HCT116 (cell line): Measurements from ENCODE around the gene COBL. TPM values are rescaled to one million over a fixed set of nuclear protein-coding genes. Genes with fewer than 3 reads are reported as not detected.

Source experiments
- ATAC-seq: fragments of 200-7000 bp; cut with Tn5 transposase; 2 replicates; pipeline ENCODE4 v1.9.1; 2020; ENCODE audit warnings: mild to moderate bottlenecking, moderate library complexity
- BruUV-seq: library from RNA; stranded (reverse); fragments of 400-500 nt; replicated peaks from 2 replicates; lab custom pipeline; 2021; lab: Mats Ljungman, UMichigan
- CTCF ChIA-PET: fragments of 300-600 bp; sonication (Branson Sonifier 250); formaldehyde crosslinking; loops from one replicate; lab custom pipeline; 2021; ENCODE audit warnings: antibody characterized with exemption; lab: Charles Lee
- POLR2A ChIA-PET: fragments of 300-600, 350-600 bp; sonication (Branson Sonifier 250); formaldehyde crosslinking; loops from one replicate; lab custom pipeline; 2021; ENCODE audit warnings: antibody characterized with exemption; lab: Charles Lee
- RAD21 ChIA-PET, 2 experiments: fragments of 300-600 bp; sonication (Branson Sonifier 250); formaldehyde crosslinking; loops; one replicate each; lab custom pipeline; 2023; ENCODE audit warnings: low total read pairs in 2 of 2; ENCODE audit not compliant: uncharacterized antibody in 2 of 2, unreplicated experiment in 2 of 2, low non-redundant PET in 1 of 2; lab: Charles Lee
- DNase-seq: peaks from one replicate; pipeline ENCODE4 v3.0.0-alpha.2; 2010; ENCODE audit warnings: low read depth, low spot score
- H2AFZ ChIP-seq: fragments of 200-600 bp; shearing (Covaris generic), sonication (generic); 2 replicates; pipeline ENCODE4 v1.6.1; 2017; ENCODE audit warnings: low read depth, mixed run types, mixed read lengths, antibody characterized with exemption, low read length; ENCODE audit not compliant: poor library complexity, severe bottlenecking
- H3K27ac ChIP-seq: 2 replicates; pipeline ENCODE4 v1.5.1; 2012; ENCODE audit warnings: low read depth, low read length
- H3K27me3 ChIP-seq: fragments of 200-600 bp; sonication (generic); 2 replicates; pipeline ENCODE4 v1.6.1; 2016; ENCODE audit warnings: mixed run types, low read length, mixed read lengths; ENCODE audit not compliant: insufficient read depth
- H3K36me3 ChIP-seq, 2 experiments: fragments of 200-500 bp in 1 of 2; fragments of 200-600 bp in 1 of 2; sonication (Bioruptor generic) in 1 of 2; sonication (generic) in 1 of 2; 2 replicates each; pipeline versions ENCODE4 v1.5.1 to v1.6.1; 2014 to 2016; ENCODE audit warnings: low read length in 2 of 2, inconsistent platforms in 1 of 2, mixed read lengths in 1 of 2, mixed run types in 1 of 2; ENCODE audit not compliant: insufficient read depth in 2 of 2, control insufficient read depth in 1 of 2
- H3K4me1 ChIP-seq, 2 experiments: fragments of 200-600 bp in 1 of 2; sonication (generic) in 1 of 2; 2 replicates each; pipeline versions ENCODE4 v1.5.1 to v1.6.1; 2012 to 2017; ENCODE audit warnings: low read length in 2 of 2, inconsistent platforms in 1 of 2, mild to moderate bottlenecking in 1 of 2, mixed read lengths in 1 of 2, mixed run types in 1 of 2, moderate library complexity in 1 of 2; ENCODE audit not compliant: insufficient read depth in 2 of 2, control insufficient read depth in 1 of 2
- H3K4me2 ChIP-seq: fragments of 200-600 bp; sonication (generic); 2 replicates; pipeline ENCODE4 v1.6.1; 2017; ENCODE audit warnings: mixed run types, low read length, mixed read lengths
- H3K4me3 ChIP-seq, 2 experiments: fragments of 200-600 bp in 1 of 2; sonication (generic) in 1 of 2; replicated peaks in 1 of 2; 2 replicates each; pipeline ENCODE4 v1.5.1; 2011 to 2016; ENCODE audit warnings: low read length in 2 of 2, control low read depth in 1 of 2, low read depth in 1 of 2, mild to moderate bottlenecking in 1 of 2, mixed read lengths in 1 of 2, mixed run types in 1 of 2
- H3K79me2 ChIP-seq: fragments of 200-600 bp; sonication (generic); 2 replicates; pipeline ENCODE4 v1.6.1; 2017; ENCODE audit warnings: mild to moderate bottlenecking, mixed run types, low read length, moderate library complexity, mixed read lengths; ENCODE audit not compliant: insufficient read depth
- H3K9ac ChIP-seq: fragments of 200-600 bp; sonication (generic); 2 replicates; pipeline ENCODE4 v1.6.1; 2016; ENCODE audit warnings: low read length, mixed read lengths
- H3K9me2 ChIP-seq: fragments of 200-600 bp; sonication (generic), shearing (Covaris generic); 2 replicates; pipeline ENCODE4 v1.6.1; 2017; ENCODE audit warnings: mixed run types, mild to moderate bottlenecking, moderate library complexity; ENCODE audit not compliant: insufficient read depth
- H3K9me3 ChIP-seq, 2 experiments: fragments of 200-500 bp in 1 of 2; fragments of 200-600 bp in 1 of 2; sonication (Bioruptor generic) in 1 of 2; sonication (generic) in 1 of 2; 2 replicates each; pipeline ENCODE4 v1.6.1; 2014 to 2017; ENCODE audit warnings: low read length in 2 of 2, mixed read lengths in 2 of 2, inconsistent platforms in 1 of 2, low read depth in 1 of 2, mild to moderate bottlenecking in 1 of 2, mixed run types in 1 of 2, moderate library complexity in 1 of 2; ENCODE audit not compliant: control insufficient read depth in 1 of 2, insufficient read depth in 1 of 2
- H4K20me1 ChIP-seq: fragments of 200-600 bp; sonication (generic), shearing (Covaris generic); 2 replicates; pipeline ENCODE4 v1.6.1; 2017; ENCODE audit warnings: mixed run types, mild to moderate bottlenecking, moderate library complexity; ENCODE audit not compliant: insufficient read depth
- CBX3 ChIP-seq: IDR thresholded peaks from 2 replicates; pipeline ENCODE4 v1.6.1; 2012; ENCODE audit warnings: low read depth
- CEBPB ChIP-seq: IDR thresholded peaks from 2 replicates; pipeline ENCODE4 v1.6.1; 2012; ENCODE audit warnings: low read depth
- JUND ChIP-seq: IDR thresholded peaks from 2 replicates; pipeline ENCODE4 v1.6.1; 2012
- POLR2A ChIP-seq: IDR thresholded peaks from 2 replicates; pipeline ENCODE4 v1.7.0; 2011; ENCODE audit warnings: borderline replicate concordance; ENCODE audit not compliant: insufficient read depth, insufficient read length; ENCODE audit errors: extremely low read depth
- SIN3A ChIP-seq: IDR thresholded peaks from 2 replicates; pipeline ENCODE4 v1.6.1; 2012; ENCODE audit warnings: low read depth
- SRF ChIP-seq: IDR thresholded peaks from 2 replicates; pipeline ENCODE4 v1.6.1; 2012; ENCODE audit warnings: low read depth
- YY1 ChIP-seq: IDR thresholded peaks from 2 replicates; pipeline ENCODE4 v1.6.1; 2011; ENCODE audit warnings: low read length, low read depth, moderate library complexity, mild to moderate bottlenecking; ENCODE audit not compliant: insufficient replicate concordance; ENCODE audit errors: extremely low read depth
- intact Hi-C: fragments of 100-400 bp; cut with micrococcal nuclease; formaldehyde crosslinking; loops from 2 replicates; pipeline ENCODE4 v1.10.0; 2022
- total RNA-seq: library from RNA; stranded (reverse); gene quantifications from one replicate; pipeline ENCODE4 v1.2.1, GENCODE V29; 2021; ENCODE audit not compliant: unreplicated experiment
- TF ChIP-seq, protein P1 (sequence below): IDR thresholded peaks from 2 replicates; pipeline ENCODE4 v1.6.1; 2012; ENCODE audit warnings: low read depth
- TF ChIP-seq, protein P2 (sequence below): IDR thresholded peaks from 2 replicates; pipeline ENCODE4 v1.6.1; 2012
- TF ChIP-seq, protein P3 (sequence below): IDR thresholded peaks from 2 replicates; pipeline ENCODE4 v1.6.1; 2012
- TF ChIP-seq, protein P4 (sequence below), 3 experiments: fragments of 200-600 bp in 1 of 3; sonication (generic) in 1 of 3; IDR thresholded peaks in 2 of 3; conservative IDR thresholded peaks in 1 of 3; 2 replicates each; pipeline ENCODE4 v1.5.1; 2012 to 2017; ENCODE audit warnings: low read depth in 2 of 3, low read length in 2 of 3, antibody characterized with exemption in 1 of 3, borderline replicate concordance in 1 of 3, control low read depth in 1 of 3, mild to moderate bottlenecking in 1 of 3, mixed read lengths in 1 of 3, mixed run types in 1 of 3, moderate library complexity in 1 of 3; ENCODE audit not compliant: insufficient read depth in 1 of 3

Gene COBL
- total RNA-seq, 1 experiment from 2014 or later = 19.3 TPM

DNA sequence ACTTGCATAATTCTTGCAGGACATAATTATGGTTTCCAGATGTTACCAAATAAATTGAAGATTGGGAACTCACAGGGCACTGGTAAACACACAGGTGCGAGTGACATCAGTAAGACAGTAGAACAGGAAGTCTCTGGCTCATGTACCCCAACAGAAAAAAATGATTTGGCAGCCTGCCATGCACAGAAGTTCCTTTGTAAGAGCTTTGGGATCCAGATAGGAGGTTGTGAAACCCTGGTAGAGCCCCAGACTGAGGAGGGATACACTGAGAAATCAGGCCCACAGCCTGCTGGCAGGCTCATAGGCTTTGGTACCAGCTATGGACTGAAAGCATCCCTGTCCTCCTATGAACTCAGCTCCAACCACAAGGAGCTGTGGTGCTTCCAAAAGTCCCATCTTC, 118.0 kb downstream of the COBL start (continued):
- TF ChIP-seq, protein P1, sequence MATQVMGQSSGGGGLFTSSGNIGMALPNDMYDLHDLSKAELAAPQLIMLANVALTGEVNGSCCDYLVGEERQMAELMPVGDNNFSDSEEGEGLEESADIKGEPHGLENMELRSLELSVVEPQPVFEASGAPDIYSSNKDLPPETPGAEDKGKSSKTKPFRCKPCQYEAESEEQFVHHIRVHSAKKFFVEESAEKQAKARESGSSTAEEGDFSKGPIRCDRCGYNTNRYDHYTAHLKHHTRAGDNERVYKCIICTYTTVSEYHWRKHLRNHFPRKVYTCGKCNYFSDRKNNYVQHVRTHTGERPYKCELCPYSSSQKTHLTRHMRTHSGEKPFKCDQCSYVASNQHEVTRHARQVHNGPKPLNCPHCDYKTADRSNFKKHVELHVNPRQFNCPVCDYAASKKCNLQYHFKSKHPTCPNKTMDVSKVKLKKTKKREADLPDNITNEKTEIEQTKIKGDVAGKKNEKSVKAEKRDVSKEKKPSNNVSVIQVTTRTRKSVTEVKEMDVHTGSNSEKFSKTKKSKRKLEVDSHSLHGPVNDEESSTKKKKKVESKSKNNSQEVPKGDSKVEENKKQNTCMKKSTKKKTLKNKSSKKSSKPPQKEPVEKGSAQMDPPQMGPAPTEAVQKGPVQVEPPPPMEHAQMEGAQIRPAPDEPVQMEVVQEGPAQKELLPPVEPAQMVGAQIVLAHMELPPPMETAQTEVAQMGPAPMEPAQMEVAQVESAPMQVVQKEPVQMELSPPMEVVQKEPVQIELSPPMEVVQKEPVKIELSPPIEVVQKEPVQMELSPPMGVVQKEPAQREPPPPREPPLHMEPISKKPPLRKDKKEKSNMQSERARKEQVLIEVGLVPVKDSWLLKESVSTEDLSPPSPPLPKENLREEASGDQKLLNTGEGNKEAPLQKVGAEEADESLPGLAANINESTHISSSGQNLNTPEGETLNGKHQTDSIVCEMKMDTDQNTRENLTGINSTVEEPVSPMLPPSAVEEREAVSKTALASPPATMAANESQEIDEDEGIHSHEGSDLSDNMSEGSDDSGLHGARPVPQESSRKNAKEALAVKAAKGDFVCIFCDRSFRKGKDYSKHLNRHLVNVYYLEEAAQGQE = no peak
- TF ChIP-seq SIN3A (no peak), JUND (no peak), SRF (no peak)
- TF ChIP-seq, protein P2, sequence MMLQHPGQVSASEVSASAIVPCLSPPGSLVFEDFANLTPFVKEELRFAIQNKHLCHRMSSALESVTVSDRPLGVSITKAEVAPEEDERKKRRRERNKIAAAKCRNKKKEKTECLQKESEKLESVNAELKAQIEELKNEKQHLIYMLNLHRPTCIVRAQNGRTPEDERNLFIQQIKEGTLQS = no peak

DNA sequence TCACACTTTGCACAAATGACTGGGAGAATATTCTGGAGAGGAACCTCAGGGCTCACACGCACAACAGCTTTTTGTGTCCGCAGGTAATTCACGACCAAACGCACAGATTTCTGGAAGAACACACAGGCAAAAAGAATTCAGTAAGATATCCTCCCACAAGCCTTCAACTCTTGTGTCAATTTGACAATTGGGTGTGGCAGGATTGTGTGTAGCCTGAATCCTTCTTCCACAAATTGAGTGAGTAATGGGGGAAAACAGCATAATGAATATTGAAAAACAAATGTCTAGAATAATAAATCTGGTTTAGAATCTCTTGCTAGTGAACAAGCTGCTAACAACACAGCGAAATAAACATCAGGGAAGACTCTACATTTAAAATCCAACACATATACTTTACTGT, 125.6 kb downstream of the COBL start:
- no peak overlapping the region for H2AFZ ChIP-seq
- H4K20me1 ChIP-seq = no peaks in the 10 kb centered on the region
- peaks cover 0 to 10% of the 10 kb centered on the region in 2 experiments; a peak in 2 of 4 replicates for H3K4me1 ChIP-seq
- no peaks in the 10 kb centered on the region for H3K9me2 ChIP-seq
- intact Hi-C loops = no loop called here
- H3K36me3 ChIP-seq = no peaks in the 10 kb centered on the region
- CTCF ChIA-PET = interaction anchor here (1.5 to 1.9 kb wide), 2 partner anchors 28 kb away, joined by 4 to 7 read pairs; no protein-coding TSS in a partner anchor
- no peak overlapping the region for H3K4me2 ChIP-seq
- RAD21 ChIA-PET = no interaction called here
- ATAC-seq (no peak), DNase-seq (no peak)
- H3K4me3 ChIP-seq = no peak overlapping the region
- no peaks in the 10 kb centered on the region for H3K9me3 ChIP-seq
- BruUV-seq = no TSS peak
- H3K9ac ChIP-seq = no peak overlapping the region
- TF ChIP-seq JUND (no peak), SIN3A (no peak), CEBPB (no peak), YY1 (no peak), POLR2A (no peak), CBX3 (no peak)
- TF ChIP-seq, protein P3, sequence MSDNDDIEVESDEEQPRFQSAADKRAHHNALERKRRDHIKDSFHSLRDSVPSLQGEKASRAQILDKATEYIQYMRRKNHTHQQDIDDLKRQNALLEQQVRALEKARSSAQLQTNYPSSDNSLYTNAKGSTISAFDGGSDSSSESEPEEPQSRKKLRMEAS = no peak
- TF ChIP-seq, protein P2 = no peak
- TF ChIP-seq, protein P4, sequence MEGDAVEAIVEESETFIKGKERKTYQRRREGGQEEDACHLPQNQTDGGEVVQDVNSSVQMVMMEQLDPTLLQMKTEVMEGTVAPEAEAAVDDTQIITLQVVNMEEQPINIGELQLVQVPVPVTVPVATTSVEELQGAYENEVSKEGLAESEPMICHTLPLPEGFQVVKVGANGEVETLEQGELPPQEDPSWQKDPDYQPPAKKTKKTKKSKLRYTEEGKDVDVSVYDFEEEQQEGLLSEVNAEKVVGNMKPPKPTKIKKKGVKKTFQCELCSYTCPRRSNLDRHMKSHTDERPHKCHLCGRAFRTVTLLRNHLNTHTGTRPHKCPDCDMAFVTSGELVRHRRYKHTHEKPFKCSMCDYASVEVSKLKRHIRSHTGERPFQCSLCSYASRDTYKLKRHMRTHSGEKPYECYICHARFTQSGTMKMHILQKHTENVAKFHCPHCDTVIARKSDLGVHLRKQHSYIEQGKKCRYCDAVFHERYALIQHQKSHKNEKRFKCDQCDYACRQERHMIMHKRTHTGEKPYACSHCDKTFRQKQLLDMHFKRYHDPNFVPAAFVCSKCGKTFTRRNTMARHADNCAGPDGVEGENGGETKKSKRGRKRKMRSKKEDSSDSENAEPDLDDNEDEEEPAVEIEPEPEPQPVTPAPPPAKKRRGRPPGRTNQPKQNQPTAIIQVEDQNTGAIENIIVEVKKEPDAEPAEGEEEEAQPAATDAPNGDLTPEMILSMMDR (IDR thresholded peaks at IDR 0.05 in 2 of 3, conservative IDR thresholded peaks at IDR 0.05 in 1 of 3; ENCODE audit: borderline replicate concordance in 1 of 3, insufficient read depth in 1 of 3, low read depth in 2 of 3, low read length in 2 of 3) = no peak
- no peak overlapping the region for H3K27ac ChIP-seq
- no peaks in the 10 kb centered on the region for H3K27me3 ChIP-seq
- POLR2A ChIA-PET = no interaction called here
- no peaks in the 10 kb centered on the region for H3K79me2 ChIP-seq
